Gastroesophageal sphincter (tissue), 3 donors: ENCODE measurements around the gene CCDC150.

Experiments used
- EP300 ChIP-seq: sonication (generic); formaldehyde crosslinking; IDR thresholded peaks from one replicate; pipeline ENCODE4 v1.6.1; 2017; ENCODE audit warnings: antibody characterized with exemption, mild to moderate bottlenecking
- POLR2A ChIP-seq, 2 donors: fragments of 450-650 bp; IDR thresholded peaks; one replicate each; pipeline ENCODE4 v1.6.1; 2017; ENCODE audit warnings: antibody characterized with exemption in 2 of 2, mild to moderate bottlenecking in 2 of 2, moderate library complexity in 1 of 2
- POLR2AphosphoS5 ChIP-seq: sonication (generic); formaldehyde crosslinking; IDR thresholded peaks from one replicate; pipeline ENCODE4 v1.6.1; 2017; ENCODE audit warnings: antibody characterized with exemption
- TF ChIP-seq, protein P1 (sequence below), 4 experiments: fragments of 200-600 bp in 2 of 4; fragments of 450-650 bp in 2 of 4; sonication (generic) in 1 of 4; IDR thresholded peaks; one replicate each; pipeline ENCODE4 v1.5.1; 2017 to 2019; ENCODE audit warnings: antibody characterized with exemption in 4 of 4, mild to moderate bottlenecking in 2 of 4, moderate library complexity in 2 of 4

DNA sequence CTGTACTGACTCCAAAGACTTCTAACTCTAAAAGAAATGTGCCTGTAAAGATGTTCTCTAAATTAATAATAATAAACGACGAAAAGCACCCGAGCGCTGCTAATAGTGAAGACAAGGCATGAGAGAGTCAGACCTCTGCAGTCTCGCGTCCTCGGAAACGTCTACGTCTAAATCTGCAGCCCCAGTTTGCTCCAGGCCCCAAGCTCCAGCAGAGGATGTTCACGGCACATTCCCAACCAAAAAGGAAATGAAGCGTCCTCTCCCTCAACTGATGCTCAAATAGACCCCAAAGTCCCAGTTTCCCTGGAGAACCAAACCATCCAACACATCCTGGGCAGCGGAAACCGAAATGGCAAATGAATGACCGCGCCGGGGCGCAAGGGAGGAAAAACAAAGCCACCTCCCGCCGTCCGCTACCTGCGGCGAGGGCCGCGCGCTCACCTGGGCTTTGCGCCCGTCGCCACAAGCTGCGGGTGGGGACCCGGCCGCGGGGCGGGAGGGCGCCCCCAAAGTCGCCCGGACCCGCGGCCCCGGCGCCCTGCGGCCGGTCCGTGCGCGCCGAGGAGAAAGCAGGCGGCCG, 47.1 kb upstream of the CCDC150 start:
- TF ChIP-seq, protein P1, sequence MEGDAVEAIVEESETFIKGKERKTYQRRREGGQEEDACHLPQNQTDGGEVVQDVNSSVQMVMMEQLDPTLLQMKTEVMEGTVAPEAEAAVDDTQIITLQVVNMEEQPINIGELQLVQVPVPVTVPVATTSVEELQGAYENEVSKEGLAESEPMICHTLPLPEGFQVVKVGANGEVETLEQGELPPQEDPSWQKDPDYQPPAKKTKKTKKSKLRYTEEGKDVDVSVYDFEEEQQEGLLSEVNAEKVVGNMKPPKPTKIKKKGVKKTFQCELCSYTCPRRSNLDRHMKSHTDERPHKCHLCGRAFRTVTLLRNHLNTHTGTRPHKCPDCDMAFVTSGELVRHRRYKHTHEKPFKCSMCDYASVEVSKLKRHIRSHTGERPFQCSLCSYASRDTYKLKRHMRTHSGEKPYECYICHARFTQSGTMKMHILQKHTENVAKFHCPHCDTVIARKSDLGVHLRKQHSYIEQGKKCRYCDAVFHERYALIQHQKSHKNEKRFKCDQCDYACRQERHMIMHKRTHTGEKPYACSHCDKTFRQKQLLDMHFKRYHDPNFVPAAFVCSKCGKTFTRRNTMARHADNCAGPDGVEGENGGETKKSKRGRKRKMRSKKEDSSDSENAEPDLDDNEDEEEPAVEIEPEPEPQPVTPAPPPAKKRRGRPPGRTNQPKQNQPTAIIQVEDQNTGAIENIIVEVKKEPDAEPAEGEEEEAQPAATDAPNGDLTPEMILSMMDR (IDR thresholded peaks at IDR 0.05) = no peak
- TF ChIP-seq POLR2A (IDR thresholded peaks at IDR 0.05) (no peak), EP300 (no peak), POLR2AphosphoS5 (no peak)
